ENCODE results near the gene PNPO.

Gene PNPO

GRCh38 chr17:47970725-47971499, 29.5 kb downstream of the PNPO start, which contains the start of gene CDK5RAP3:
Gene CDK5RAP3 (plus strand): TSS chr17:47971113. CDS start chr17:47971147, 34 bp downstream.
- peaks cover 19% of the 10 kb centered on the region for H3K79me2 ChIP-seq (ENCODE audit: insufficient read depth, low read length)
- H3K9me2 ChIP-seq (replicated peaks; ENCODE audit: insufficient read depth, low read length): no peaks in the 10 kb centered on the region
- 0 out of 2 replicates have a peak, but pooled peaks cover 3% of the 10 kb centered on the region for H3F3A ChIP-seq (ENCODE audit: insufficient read depth)
- no peaks in the 10 kb centered on the region for H4K20me1 ChIP-seq (ENCODE audit: low read depth, low read length)
- H3K4me2 ChIP-seq (ENCODE audit: low read depth, low read length, poor library complexity, severe bottlenecking): peak within 1 kb of the TSS; percentile 86
- H3K27me3 ChIP-seq (ENCODE audit: low read length): no peaks in the 10 kb centered on the region
- peak within 1 kb of the TSS; percentile 94 for H2AFZ ChIP-seq (ENCODE audit: low read depth, low read length, severe bottlenecking)
- H3K27ac ChIP-seq (ENCODE audit: low read depth, low read length): peak within 1 kb of the TSS; percentile 60
- no peak for TF ChIP-seq EZH2phosphoT487 (conservative IDR thresholded peaks at IDR 0.05; ENCODE audit: low read length)
- TF ChIP-seq CTCF (IDR thresholded peaks at IDR 0.05; ENCODE audit: insufficient read depth, low read length, poor library complexity, severe bottlenecking): peak; percentile 79
- peak within 1 kb of the TSS; percentile 77 for H3K9ac ChIP-seq (ENCODE audit: low read length)
- H3K4me3 ChIP-seq (ENCODE audit: insufficient read depth, low read length, poor library complexity, severe bottlenecking): peak within 1 kb of the TSS; percentile 95
- H3K9me3 ChIP-seq (ENCODE audit: insufficient read depth, low read length): no peaks in the 10 kb centered on the region
- H3K36me3 ChIP-seq (ENCODE audit: low read length): no peaks in the 10 kb centered on the region

GRCh38 chr17:47973541-47973940, 32.2 kb downstream of the PNPO start:
- TF ChIP-seq EZH2phosphoT487 (conservative IDR thresholded peaks at IDR 0.05; ENCODE audit: low read length) (no peak), CTCF (IDR thresholded peaks at IDR 0.05; ENCODE audit: insufficient read depth, low read length, poor library complexity, severe bottlenecking) (no peak)
- Histone ChIP-seq H3F3A (ENCODE audit: insufficient read depth) (0 out of 2 replicates have a peak, but pooled peaks cover 3% of the 10 kb centered on the region), H3K9me2 (replicated peaks; ENCODE audit: insufficient read depth, low read length) (no peaks in the 10 kb centered on the region), H3K79me2 (ENCODE audit: insufficient read depth, low read length) (peaks cover 19% of the 10 kb centered on the region), H3K9me3 (ENCODE audit: insufficient read depth, low read length) (no peaks in the 10 kb centered on the region), H3K36me3 (ENCODE audit: low read length) (no peaks in the 10 kb centered on the region), H4K20me1 (ENCODE audit: low read depth, low read length) (no peaks in the 10 kb centered on the region), H3K4me3 (ENCODE audit: insufficient read depth, low read length, poor library complexity, severe bottlenecking) (no peak overlapping the region), H3K4me2 (ENCODE audit: low read depth, low read length, poor library complexity, severe bottlenecking) (no peak overlapping the region), H3K27me3 (ENCODE audit: low read length) (no peaks in the 10 kb centered on the region), H3K27ac (ENCODE audit: low read depth, low read length) (no peak overlapping the region), H3K9ac (ENCODE audit: low read length) (no peak overlapping the region), H2AFZ (ENCODE audit: low read depth, low read length, severe bottlenecking) (no peak overlapping the region)

- Histone ChIP-seq H3K4me3 (ENCODE audit: insufficient read depth, low read length, poor library complexity, severe bottlenecking) (no peak overlapping the region), H3K4me2 (ENCODE audit: low read depth, low read length, poor library complexity, severe bottlenecking) (no peak overlapping the region), H3K27me3 (ENCODE audit: low read length) (no peaks in the 10 kb centered on the region), H3K27ac (ENCODE audit: low read depth, low read length) (no peak overlapping the region), H2AFZ (ENCODE audit: low read depth, low read length, severe bottlenecking) (no peak overlapping the region), H3K79me2 (ENCODE audit: insufficient read depth, low read length) (peaks cover 19% of the 10 kb centered on the region), H3K9me3 (ENCODE audit: insufficient read depth, low read length) (no peaks in the 10 kb centered on the region), H3F3A (ENCODE audit: insufficient read depth) (0 out of 2 replicates have a peak, but pooled peaks cover 3% of the 10 kb centered on the region), H4K20me1 (ENCODE audit: low read depth, low read length) (no peaks in the 10 kb centered on the region), H3K9ac (ENCODE audit: low read length) (no peak overlapping the region), H3K36me3 (ENCODE audit: low read length) (peaks cover 7% of the 10 kb centered on the region; the same call in 1 of the 2 replicates), H3K9me2 (replicated peaks; ENCODE audit: insufficient read depth, low read length) (no peaks in the 10 kb centered on the region)
- TF ChIP-seq EZH2phosphoT487 (conservative IDR thresholded peaks at IDR 0.05; ENCODE audit: low read length) (no peak), CTCF (IDR thresholded peaks at IDR 0.05; ENCODE audit: insufficient read depth, low read length, poor library complexity, severe bottlenecking) (no peak)
Measured at GRCh38 chr17:47975189-47975822, 33.9 kb downstream of the PNPO start.

Data from SU-DHL-6 (cell line).